ENCODE data around the gene ARHGAP42.

GRCh38 chr11:100777736-100778135 is 90.6 kb downstream of the ARHGAP42 start:
- TF ChIP-seq, protein P1, sequence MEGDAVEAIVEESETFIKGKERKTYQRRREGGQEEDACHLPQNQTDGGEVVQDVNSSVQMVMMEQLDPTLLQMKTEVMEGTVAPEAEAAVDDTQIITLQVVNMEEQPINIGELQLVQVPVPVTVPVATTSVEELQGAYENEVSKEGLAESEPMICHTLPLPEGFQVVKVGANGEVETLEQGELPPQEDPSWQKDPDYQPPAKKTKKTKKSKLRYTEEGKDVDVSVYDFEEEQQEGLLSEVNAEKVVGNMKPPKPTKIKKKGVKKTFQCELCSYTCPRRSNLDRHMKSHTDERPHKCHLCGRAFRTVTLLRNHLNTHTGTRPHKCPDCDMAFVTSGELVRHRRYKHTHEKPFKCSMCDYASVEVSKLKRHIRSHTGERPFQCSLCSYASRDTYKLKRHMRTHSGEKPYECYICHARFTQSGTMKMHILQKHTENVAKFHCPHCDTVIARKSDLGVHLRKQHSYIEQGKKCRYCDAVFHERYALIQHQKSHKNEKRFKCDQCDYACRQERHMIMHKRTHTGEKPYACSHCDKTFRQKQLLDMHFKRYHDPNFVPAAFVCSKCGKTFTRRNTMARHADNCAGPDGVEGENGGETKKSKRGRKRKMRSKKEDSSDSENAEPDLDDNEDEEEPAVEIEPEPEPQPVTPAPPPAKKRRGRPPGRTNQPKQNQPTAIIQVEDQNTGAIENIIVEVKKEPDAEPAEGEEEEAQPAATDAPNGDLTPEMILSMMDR (IDR thresholded peaks at IDR 0.05; ENCODE audit: low read depth, low read length) = no peak
- TF ChIP-seq POLR2A (IDR thresholded peaks at IDR 0.05; ENCODE audit: extremely low read depth, insufficient read length) (no peak), MAX (IDR thresholded peaks at IDR 0.05; ENCODE audit: low read depth, low read length) (no peak)
